Retinal pigment epithelial cell (primary cell): ENCODE measurements around the gene BACH1.
A peak's percentile ranks its signal among the peaks of the same experiment; 100 is the strongest.
"Not testable (repeated sequence)": the region's sequence is repeated elsewhere in the genome, so short reads cannot be mapped to it uniquely, and the experiment has no call there.

Experiments used
- DNase-seq: peaks from one replicate; pipeline ENCODE4 v3.0.0-alpha.2; 2010; ENCODE audit warnings: low read depth
- H3K4me3 ChIP-seq: 2 replicates; pipeline ENCODE4 v1.5.1; 2011; ENCODE audit warnings: mild to moderate bottlenecking, low read length, control low read depth, moderate library complexity
- TF ChIP-seq, protein P1 (sequence below): conservative IDR thresholded peaks from 2 replicates; pipeline ENCODE4 v1.5.1; 2011; ENCODE audit warnings: low read depth, low read length, control low read depth, inconsistent platforms

Gene BACH1

DNA sequence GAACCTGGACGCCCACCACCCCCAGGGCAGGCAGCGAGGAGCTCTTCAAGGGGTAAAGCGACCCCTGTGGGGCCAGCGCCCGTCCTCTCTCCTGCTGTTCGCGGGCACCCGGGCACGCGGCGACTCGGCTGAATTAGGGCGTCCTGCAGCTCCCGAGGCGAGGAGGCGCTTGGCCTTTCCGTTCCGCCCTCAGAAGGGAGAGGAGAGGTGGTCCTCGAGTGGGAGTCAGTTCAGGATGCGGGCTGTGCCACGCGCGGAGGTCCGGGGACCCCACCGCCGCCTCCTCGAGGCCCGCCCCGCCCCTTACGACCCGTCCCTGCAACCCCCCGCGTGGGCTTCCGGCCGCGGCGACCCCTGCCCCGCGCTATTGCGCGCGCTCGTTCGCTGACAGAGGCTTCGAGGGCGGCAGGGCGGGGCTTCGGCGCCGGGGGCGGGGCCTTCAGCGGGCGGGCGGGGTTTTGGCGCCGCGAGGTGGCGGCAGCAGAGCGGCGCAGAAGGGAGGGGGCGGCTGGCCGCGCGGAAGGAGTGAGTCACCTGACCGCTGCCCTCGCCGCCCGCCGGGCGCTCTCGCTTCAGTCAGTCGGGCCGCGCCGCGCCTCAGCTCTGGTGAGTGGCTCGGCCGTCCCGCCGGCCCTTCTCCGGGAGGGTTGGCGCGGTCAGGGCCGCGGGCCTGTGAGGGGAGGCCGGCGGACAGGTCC is at the start of gene BACH1:
Gene BACH1 (plus strand): TSS at position 575 of the 698 bp plus-strand sequence. CDS start 22,359 bp downstream, outside the sequence.
- TF ChIP-seq, protein P1, sequence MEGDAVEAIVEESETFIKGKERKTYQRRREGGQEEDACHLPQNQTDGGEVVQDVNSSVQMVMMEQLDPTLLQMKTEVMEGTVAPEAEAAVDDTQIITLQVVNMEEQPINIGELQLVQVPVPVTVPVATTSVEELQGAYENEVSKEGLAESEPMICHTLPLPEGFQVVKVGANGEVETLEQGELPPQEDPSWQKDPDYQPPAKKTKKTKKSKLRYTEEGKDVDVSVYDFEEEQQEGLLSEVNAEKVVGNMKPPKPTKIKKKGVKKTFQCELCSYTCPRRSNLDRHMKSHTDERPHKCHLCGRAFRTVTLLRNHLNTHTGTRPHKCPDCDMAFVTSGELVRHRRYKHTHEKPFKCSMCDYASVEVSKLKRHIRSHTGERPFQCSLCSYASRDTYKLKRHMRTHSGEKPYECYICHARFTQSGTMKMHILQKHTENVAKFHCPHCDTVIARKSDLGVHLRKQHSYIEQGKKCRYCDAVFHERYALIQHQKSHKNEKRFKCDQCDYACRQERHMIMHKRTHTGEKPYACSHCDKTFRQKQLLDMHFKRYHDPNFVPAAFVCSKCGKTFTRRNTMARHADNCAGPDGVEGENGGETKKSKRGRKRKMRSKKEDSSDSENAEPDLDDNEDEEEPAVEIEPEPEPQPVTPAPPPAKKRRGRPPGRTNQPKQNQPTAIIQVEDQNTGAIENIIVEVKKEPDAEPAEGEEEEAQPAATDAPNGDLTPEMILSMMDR: no peak
- peak within 1 kb of the TSS; percentile 68 for H3K4me3 ChIP-seq
- DNase-seq: peak; percentile 69

GRCh38 chr21:29249289-29249688 is 49.4 kb upstream of the BACH1 start:
- DNase-seq, H3K4me3 ChIP-seq: not testable (repeated sequence)

GRCh38 chr21:29250636-29251035 is 48.1 kb upstream of the BACH1 start:
- DNase-seq: no peak
- TF ChIP-seq, protein P1: no peak
- H3K4me3 ChIP-seq: no peak overlapping the region

DNA sequence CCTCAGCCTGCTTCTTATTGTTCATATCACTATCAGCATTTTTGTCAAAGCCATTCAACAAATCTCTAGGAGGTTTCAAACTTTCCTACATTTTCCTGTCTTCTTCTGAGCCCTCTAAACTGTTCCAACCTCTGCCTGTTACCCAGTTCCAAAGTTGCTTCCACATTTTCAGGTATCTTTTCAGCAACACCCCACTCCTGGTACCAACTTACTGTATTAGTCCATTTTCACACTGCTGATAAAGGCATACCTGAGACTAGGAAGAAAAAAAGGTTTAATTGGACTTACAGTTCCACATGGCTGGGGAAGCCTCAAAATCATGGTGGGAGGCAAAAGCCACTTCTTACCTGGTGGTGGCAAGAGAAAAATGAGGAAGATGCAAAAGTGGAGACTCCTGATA is 44.9 kb upstream of the BACH1 start:
- not testable (repeated sequence) for DNase-seq, H3K4me3 ChIP-seq

DNA sequence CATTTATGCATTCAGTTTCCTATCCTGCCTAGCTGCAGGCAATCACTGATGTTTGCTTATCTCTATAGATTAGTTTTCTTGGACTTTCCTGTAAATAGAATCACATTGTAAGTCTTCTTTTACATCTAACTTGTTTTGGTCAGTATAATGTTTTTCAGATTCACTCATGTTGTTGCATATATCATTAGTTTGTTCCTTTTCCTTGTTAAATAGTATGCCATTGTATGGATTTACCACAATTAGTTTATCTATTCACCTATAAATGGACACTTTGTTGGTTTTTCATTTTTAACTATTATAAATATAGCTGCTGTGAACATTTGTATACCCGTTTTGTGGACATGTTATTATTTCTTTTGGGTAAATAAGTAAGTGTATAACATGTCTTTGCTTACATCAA is 44.2 kb upstream of the BACH1 start:
- TF ChIP-seq, protein P1: no peak
- no peak overlapping the region for H3K4me3 ChIP-seq
- DNase-seq: no peak

DNA sequence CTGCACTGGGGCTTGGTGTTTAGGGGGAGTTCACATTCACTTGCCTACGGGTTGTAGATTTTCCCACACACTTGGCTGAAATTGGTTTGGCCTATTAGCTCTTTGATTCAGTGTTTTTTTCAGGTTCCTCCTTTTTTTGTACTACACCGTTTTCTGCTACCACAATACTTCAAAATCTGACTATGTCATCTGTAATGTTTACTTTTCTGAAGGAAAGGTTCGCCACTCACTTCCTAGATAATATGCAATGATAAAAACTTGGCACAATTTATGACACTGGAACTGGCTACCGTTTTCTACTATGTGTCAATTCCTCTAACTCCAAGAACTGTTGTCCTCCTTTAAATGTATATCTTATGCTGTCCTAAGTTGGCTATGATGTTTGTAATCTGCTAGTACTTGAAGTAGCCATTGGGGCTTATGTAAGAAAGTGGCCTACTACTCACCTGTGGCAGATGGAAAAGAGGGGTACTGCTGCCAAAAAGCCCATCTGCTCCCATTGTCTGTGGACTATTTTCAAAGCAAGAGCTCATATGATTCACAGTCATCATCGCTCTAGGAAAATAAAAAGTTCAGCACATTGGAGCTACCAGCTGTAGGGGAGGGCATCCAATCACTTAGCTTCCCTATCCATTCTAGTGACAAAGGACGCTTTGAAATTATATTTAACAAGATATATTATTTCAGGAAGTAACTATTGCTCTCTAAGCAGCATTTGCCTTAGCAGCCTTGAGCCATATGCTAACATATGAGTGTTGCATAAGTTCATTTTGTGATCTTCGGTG is 42.4 kb upstream of the BACH1 start:
- H3K4me3 ChIP-seq: no peak overlapping the region
- no peak for DNase-seq
- TF ChIP-seq, protein P1: no peak

GRCh38 chr21:29257701-29258100 is 41.0 kb upstream of the BACH1 start:
- H3K4me3 ChIP-seq: no peak overlapping the region
- DNase-seq: no peak
- TF ChIP-seq, protein P1: no peak
